Body of pancreas (tissue), 4 donors: ENCODE measurements around the gene MRPS5. TPM values are rescaled to one million over a fixed set of nuclear protein-coding genes. Genes with fewer than 3 reads are reported as not detected.

ENCODE experiments used
- ATAC-seq: fragments of 150-250 bp; one replicate; pipeline ENCODE4 v1.9.1; 2016
- DNase-seq, 4 donors: peaks; one replicate each; pipeline ENCODE4 v3.0.0-alpha.2; 2019
- H3K27ac ChIP-seq, 4 donors: fragments of 200-600 bp; sonication (generic); 1 replicate in 3 of 4; 2 replicates in 1 of 4; pipeline versions ENCODE4 v1.5.1 to v1.6.1; 2016 to 2019; ENCODE audit warnings: mild to moderate bottlenecking in 1 of 4, mixed read lengths in 1 of 4, moderate library complexity in 1 of 4
- H3K27me3 ChIP-seq, 2 donors: fragments of 200-600 bp; sonication (generic); one replicate each; pipeline ENCODE4 v1.6.0; 2016; ENCODE audit warnings: mild to moderate bottlenecking in 1 of 2
- H3K36me3 ChIP-seq, 2 donors: fragments of 200-600 bp; sonication (generic); replicated peaks in 1 of 2; 2 replicates each; pipeline ENCODE4 v1.5.1; 2016; ENCODE audit warnings: low read depth in 2 of 2; ENCODE audit not compliant: insufficient read depth in 1 of 2
- H3K4me1 ChIP-seq: fragments of 200-600 bp; sonication (generic); one replicate; pipeline ENCODE4 v1.6.0; 2016
- H3K4me3 ChIP-seq, 2 donors: fragments of 200-600 bp; sonication (generic); 1 replicate in 1 of 2; 2 replicates in 1 of 2; pipeline ENCODE4 v1.5.1; 2016 to 2019
- H3K9me3 ChIP-seq, 3 donors: fragments of 200-600 bp; sonication (generic); 1 replicate in 2 of 3; 2 replicates in 1 of 3; pipeline ENCODE4 v1.5.1; 2016
- CTCF ChIP-seq, 7 experiments: fragments of 450-650 bp in 4 of 7; fragments of 200-600 bp in 3 of 7; sonication (generic) in 3 of 7; IDR thresholded peaks; one replicate each; pipeline ENCODE4 v1.5.1; 2016 to 2019; ENCODE audit warnings: antibody characterized with exemption in 7 of 7
- POLR2A ChIP-seq, 3 donors: fragments of 450-650 bp; IDR thresholded peaks; one replicate each; pipeline ENCODE4 v1.6.1; 2016; ENCODE audit warnings: antibody characterized with exemption in 3 of 3, mild to moderate bottlenecking in 2 of 3
- WGBS, 2 donors: methylation state at CpG; one replicate each; pipeline ENCODE4 v1.1.5; 2017; 5-methylcytosine and 5-hydroxymethylcytosine counted together
- intact Hi-C: fragments of 100-400 bp; cut with DNase I; formaldehyde crosslinking; loops from one replicate; pipeline ENCODE4 v1.15.1; 2023
- total RNA-seq, 2 donors: library from RNA; depleted of rRNA; stranded (reverse); fragments of >200 nt; gene quantifications; one replicate each; pipeline ENCODE4 v1.1.0, GENCODE V29; 2016

The MRPS5 gene
- total RNA-seq, 2 donors from 2014 or later = 31.6 to 46.1 TPM

GRCh38 chr2:95072424-95072823 is 49.2 kb downstream of the MRPS5 start:
- WGBS, 2 donors = 63 to 65% methylated on average over 3 to 4 of the region's 4 CpGs
- DNase-seq = no peak
- Histone ChIP-seq H3K36me3 (no peaks in the 10 kb centered on the region), H3K9me3 (no peaks in the 10 kb centered on the region), H3K27me3 (no peaks in the 10 kb centered on the region), H3K4me1 (peaks cover 11% of the 10 kb centered on the region), H3K27ac (no peak overlapping the region), H3K4me3 (no peak overlapping the region)
- TF ChIP-seq CTCF (IDR thresholded peaks at IDR 0.05) = no peak
- TF ChIP-seq POLR2A (IDR thresholded peaks at IDR 0.05) = no peak
- intact Hi-C loops = no loop called here
- no peak for ATAC-seq

GRCh38 chr2:95071856-95072255 is 49.8 kb downstream of the MRPS5 start:
- peaks cover 6% of the 10 kb centered on the region for H3K4me1 ChIP-seq
- no peak for ATAC-seq
- DNase-seq = no peak
- no peaks in the 10 kb centered on the region for H3K36me3 ChIP-seq
- no peak for TF ChIP-seq POLR2A (IDR thresholded peaks at IDR 0.05)
- H3K9me3 ChIP-seq = no peaks in the 10 kb centered on the region
- no peak overlapping the region for H3K4me3 ChIP-seq
- no peak overlapping the region for H3K27ac ChIP-seq
- intact Hi-C loops = no loop called here
- 50 to 65% methylated on average over 4 of the region's 4 CpGs for WGBS, 2 donors
- no peaks in the 10 kb centered on the region for H3K27me3 ChIP-seq

- WGBS, 2 donors = 60 to 68% methylated on average over 8 to 9 of the region's 9 CpGs
- H3K36me3 ChIP-seq = no peaks in the 10 kb centered on the region
- DNase-seq (no peak), ATAC-seq (no peak)
- H3K4me1 ChIP-seq = no peaks in the 10 kb centered on the region
- no peaks in the 10 kb centered on the region for H3K27me3 ChIP-seq
- H3K9me3 ChIP-seq = no peaks in the 10 kb centered on the region
- no peak overlapping the region for H3K27ac ChIP-seq
- intact Hi-C loops = no loop called here
- TF ChIP-seq POLR2A (IDR thresholded peaks at IDR 0.05) (no peak), CTCF (IDR thresholded peaks at IDR 0.05) (no peak)
- H3K4me3 ChIP-seq = no peak overlapping the region
Observed at GRCh38 chr2:95069465-95069864, 52.1 kb downstream of the MRPS5 start.

DNA sequence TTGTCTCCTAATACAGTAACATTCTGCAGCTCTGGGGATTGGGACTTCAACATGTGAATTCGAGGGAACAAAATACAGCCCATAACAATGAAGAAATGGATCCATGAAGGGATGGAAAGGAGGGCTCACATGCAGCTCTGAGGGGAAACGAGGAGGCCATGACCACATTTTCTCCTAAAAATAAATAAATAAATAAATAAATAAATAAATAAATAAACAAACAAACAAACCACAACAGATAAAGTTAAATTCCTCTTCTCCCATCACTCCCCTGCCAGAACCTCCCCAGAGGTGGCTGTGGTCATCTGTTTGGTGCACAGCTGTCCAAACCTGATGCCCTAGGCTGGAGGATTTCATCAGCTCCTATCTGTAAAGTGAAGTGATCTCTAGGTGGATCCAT is 53.4 kb downstream of the MRPS5 start:
- DNase-seq (no peak), ATAC-seq (no peak)
- no peaks in the 10 kb centered on the region for H3K9me3 ChIP-seq
- no peaks in the 10 kb centered on the region for H3K36me3 ChIP-seq
- no peak overlapping the region for H3K4me3 ChIP-seq
- H3K27ac ChIP-seq = no peak overlapping the region
- intact Hi-C loops = no loop called here
- no peaks in the 10 kb centered on the region for H3K4me1 ChIP-seq
- 72 to 78% methylated on average over 2 of the region's 2 CpGs for WGBS, 2 donors
- no peak for TF ChIP-seq CTCF (IDR thresholded peaks at IDR 0.05)
- no peak for TF ChIP-seq POLR2A (IDR thresholded peaks at IDR 0.05)
- no peaks in the 10 kb centered on the region for H3K27me3 ChIP-seq

- Histone ChIP-seq H3K4me3 (no peak overlapping the region), H3K27ac (no peak overlapping the region), H3K27me3 (no peaks in the 10 kb centered on the region), H3K9me3 (no peaks in the 10 kb centered on the region), H3K4me1 (peaks cover 17% of the 10 kb centered on the region), H3K36me3 (no peaks in the 10 kb centered on the region)
- intact Hi-C loops = no loop called here
- 70 to 73% methylated on average over 12 of the region's 12 CpGs for WGBS, 2 donors
- DNase-seq = no peak
- ATAC-seq = no peak
- TF ChIP-seq POLR2A (IDR thresholded peaks at IDR 0.05) = no peak
- TF ChIP-seq CTCF (IDR thresholded peaks at IDR 0.05) = no peak
Observed at GRCh38 chr2:95063086-95063958, 58.3 kb downstream of the MRPS5 start.
